ENCODE data around the gene GPRIN2. TPM values are rescaled to one million over a fixed set of nuclear protein-coding genes. Genes with fewer than 3 reads are reported as not detected.
"Not testable (repeated sequence)": the region's sequence is repeated elsewhere in the genome, so short reads cannot be mapped to it uniquely, and the experiment has no call there.

GPRIN2 gene
- total RNA-seq, 1 donor from 2014 or later: 0.53 TPM

DNA sequence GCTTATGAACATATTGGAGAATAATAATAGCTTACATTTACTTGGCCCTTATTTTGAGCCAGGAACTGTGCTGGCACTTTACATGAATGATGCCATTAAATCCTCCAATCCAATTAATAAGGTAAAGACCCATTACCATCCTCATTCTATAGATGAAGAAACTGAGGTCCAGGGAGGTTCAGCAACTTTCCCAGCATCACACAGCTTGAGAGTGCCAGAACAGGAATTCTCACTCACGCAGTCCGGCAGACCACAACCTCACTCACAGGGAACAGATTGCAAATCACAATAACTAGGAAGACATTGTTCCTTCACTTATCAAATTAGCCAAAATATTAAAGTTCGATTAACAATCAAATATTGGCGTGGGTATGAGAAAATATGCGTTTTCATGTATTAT, 18.3 kb downstream of the GPRIN2 start:
- TF ChIP-seq, protein P1, sequence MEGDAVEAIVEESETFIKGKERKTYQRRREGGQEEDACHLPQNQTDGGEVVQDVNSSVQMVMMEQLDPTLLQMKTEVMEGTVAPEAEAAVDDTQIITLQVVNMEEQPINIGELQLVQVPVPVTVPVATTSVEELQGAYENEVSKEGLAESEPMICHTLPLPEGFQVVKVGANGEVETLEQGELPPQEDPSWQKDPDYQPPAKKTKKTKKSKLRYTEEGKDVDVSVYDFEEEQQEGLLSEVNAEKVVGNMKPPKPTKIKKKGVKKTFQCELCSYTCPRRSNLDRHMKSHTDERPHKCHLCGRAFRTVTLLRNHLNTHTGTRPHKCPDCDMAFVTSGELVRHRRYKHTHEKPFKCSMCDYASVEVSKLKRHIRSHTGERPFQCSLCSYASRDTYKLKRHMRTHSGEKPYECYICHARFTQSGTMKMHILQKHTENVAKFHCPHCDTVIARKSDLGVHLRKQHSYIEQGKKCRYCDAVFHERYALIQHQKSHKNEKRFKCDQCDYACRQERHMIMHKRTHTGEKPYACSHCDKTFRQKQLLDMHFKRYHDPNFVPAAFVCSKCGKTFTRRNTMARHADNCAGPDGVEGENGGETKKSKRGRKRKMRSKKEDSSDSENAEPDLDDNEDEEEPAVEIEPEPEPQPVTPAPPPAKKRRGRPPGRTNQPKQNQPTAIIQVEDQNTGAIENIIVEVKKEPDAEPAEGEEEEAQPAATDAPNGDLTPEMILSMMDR (IDR thresholded peaks at IDR 0.05; ENCODE audit: insufficient read depth, low read length, severe bottlenecking): no peak
- Histone ChIP-seq H3K36me3 (ENCODE audit: control insufficient read depth, insufficient read depth, low read length) (no peaks in the 10 kb centered on the region), H3K4me3 (ENCODE audit: low read depth, low read length) (no peak overlapping the region), H3K27me3 (ENCODE audit: control insufficient read depth, insufficient read depth, low read length) (peaks cover 12% of the 10 kb centered on the region)
- FAIRE-seq: no peak
- DNase-seq (ENCODE audit: low read depth): no peak

DNA sequence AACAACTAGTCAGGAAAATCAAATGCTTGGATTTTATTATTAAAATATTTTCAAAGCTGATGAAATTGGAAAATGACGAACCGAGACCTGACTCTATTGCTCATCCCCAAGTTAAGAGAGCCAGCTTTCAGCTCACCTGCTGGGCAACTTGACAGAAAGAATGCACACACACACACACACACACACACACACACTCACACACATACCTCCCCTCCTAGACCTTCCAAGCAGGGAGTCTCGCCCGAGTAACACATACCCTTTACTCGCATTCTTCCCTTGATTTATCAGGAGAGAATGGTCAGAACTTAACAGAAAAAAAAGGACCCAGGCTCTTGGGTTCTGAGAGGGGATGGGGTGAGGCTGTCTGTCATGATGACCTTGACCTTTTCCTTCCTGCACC, 19.1 kb downstream of the GPRIN2 start:
- Histone ChIP-seq H3K36me3 (ENCODE audit: control insufficient read depth, insufficient read depth, low read length) (no peaks in the 10 kb centered on the region), H3K4me3 (ENCODE audit: low read depth, low read length) (no peak overlapping the region), H3K27me3 (ENCODE audit: control insufficient read depth, insufficient read depth, low read length) (peaks cover 6% of the 10 kb centered on the region)
- TF ChIP-seq, protein P1 (IDR thresholded peaks at IDR 0.05; ENCODE audit: insufficient read depth, low read length, severe bottlenecking): no peak
- no peak for DNase-seq (ENCODE audit: low read depth)
- FAIRE-seq: no peak

DNA sequence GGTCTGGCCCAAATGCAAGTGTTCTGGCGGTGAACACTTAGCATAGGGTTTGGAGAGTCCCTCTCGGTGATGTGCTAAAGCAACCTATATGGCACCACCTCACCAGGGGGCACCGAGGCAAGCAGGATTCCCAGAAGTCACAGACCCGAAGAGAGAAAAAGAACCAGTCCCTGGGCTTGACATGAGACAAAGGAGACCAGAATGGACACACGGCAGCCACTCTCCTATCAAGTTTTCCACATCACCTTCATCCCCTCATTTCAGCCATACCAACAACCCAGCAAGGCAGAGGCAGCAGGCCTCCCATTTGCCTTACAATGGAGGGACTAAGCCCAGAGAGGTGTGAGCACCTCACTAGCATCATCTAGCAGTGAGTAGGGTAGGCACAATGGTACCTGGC, 19.7 kb downstream of the GPRIN2 start:
- TF ChIP-seq, protein P1 (IDR thresholded peaks at IDR 0.05; ENCODE audit: insufficient read depth, low read length, severe bottlenecking): no peak
- no peak for FAIRE-seq

DNA sequence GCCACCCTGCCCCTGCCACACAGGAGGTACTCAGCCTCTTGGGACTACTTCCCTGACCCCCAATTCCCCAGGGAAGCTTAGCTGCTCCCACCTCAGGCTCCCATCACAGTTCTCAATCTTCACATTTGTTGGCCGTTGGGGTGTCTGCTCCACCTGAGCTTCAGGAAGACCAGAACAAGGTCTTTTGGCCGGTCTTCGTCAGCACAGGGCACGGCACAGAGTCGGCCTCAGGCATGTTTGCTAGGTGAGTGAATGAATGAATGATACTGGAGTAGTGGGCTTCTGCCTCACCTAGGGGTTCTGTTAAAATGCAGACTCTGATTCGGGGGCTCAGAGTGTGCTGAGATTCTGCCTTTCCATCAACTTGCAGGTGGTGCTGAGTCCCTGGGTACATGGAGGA, 20.3 kb downstream of the GPRIN2 start:
- TF ChIP-seq, protein P1 (IDR thresholded peaks at IDR 0.05; ENCODE audit: insufficient read depth, low read length, severe bottlenecking): no peak
- no peaks in the 10 kb centered on the region for H3K36me3 ChIP-seq (ENCODE audit: control insufficient read depth, insufficient read depth, low read length)
- no peak overlapping the region for H3K4me3 ChIP-seq (ENCODE audit: low read depth, low read length)
- FAIRE-seq (no peak), DNase-seq (ENCODE audit: low read depth) (no peak)
- H3K27me3 ChIP-seq (ENCODE audit: control insufficient read depth, insufficient read depth, low read length): peaks cover 6% of the 10 kb centered on the region

More for the DNA sequence above, 19.7 kb downstream of the GPRIN2 start:
- H3K4me3 ChIP-seq (ENCODE audit: low read depth, low read length): no peak overlapping the region
- H3K27me3 ChIP-seq (ENCODE audit: control insufficient read depth, insufficient read depth, low read length): peaks cover 6% of the 10 kb centered on the region
- H3K36me3 ChIP-seq (ENCODE audit: control insufficient read depth, insufficient read depth, low read length): no peaks in the 10 kb centered on the region
- no peak for DNase-seq (ENCODE audit: low read depth)

DNA sequence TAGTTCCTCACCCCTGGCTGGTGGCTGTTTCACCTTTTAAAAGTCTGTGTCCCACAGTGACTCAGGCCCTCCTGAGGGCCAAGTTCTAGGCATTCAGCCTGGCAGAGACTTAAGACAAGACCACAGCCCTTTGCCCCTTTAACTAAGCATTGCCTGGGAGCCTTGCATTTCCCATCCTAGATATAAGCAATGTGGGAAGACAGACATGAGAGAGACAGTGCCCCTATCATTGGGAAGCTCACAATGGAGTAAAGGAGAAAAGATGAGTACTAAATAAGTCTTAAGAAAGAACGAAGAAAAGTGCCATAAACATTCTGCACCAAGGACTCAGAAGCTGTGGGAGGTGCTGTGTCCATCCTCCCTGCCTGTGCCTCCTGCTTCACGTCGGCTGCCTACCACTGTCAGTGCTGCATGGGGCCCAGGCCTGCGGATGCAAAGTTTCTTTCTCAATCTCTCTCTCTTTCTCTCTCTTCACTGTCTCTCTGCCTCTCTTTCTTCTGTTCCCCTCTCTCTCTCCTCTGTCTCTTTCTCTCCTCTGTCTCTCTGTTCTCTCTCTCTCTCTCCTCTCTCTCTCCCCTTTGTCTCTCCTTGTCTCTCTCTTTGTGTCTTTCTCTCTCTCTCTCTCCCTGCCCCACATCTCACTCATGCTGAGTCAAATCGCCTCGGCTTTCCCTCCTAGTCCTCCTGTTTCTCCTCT, 21.5 kb downstream of the GPRIN2 start:
- H3K36me3 ChIP-seq (ENCODE audit: control insufficient read depth, insufficient read depth, low read length): no peaks in the 10 kb centered on the region
- H3K27me3 ChIP-seq (ENCODE audit: control insufficient read depth, insufficient read depth, low read length): peaks cover 6% of the 10 kb centered on the region
- FAIRE-seq: no peak
- no peak overlapping the region for H3K4me3 ChIP-seq (ENCODE audit: low read depth, low read length)
- DNase-seq (ENCODE audit: low read depth): no peak
- TF ChIP-seq, protein P1 (IDR thresholded peaks at IDR 0.05; ENCODE audit: insufficient read depth, low read length, severe bottlenecking): no peak

DNA sequence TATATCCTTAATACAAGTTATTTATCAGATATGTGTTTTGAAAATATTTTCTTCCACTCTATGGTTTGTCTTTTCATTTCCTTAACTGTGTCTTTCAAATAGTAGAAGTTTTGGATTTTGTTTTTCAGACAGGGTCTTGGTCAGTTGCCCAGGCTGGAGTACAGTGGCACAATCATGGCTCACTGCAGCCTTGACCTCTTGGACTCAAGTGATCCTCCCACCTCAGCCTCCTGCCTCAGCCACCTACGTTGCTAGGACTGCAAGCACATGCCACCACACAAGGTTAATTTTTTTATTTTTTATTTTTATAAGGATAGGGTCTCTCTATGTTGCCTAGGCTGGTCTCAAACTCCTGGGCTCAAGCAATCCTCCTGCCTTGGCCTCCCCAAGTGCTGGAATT, 24.2 kb downstream of the GPRIN2 start:
- DNase-seq (ENCODE audit: low read depth); H3K27me3 ChIP-seq (ENCODE audit: control insufficient read depth, insufficient read depth, low read length); FAIRE-seq: not testable (repeated sequence)

More for the DNA sequence above, 24.2 kb downstream of the GPRIN2 start:
- not testable (repeated sequence) for H3K4me3 ChIP-seq (ENCODE audit: low read depth, low read length); H3K36me3 ChIP-seq (ENCODE audit: control insufficient read depth, insufficient read depth, low read length)
